Lower leg skin (tissue), 3 donors: ENCODE results near the gene SH3BP1.

ENCODE experiments used
- POLR2A ChIP-seq, 2 donors: fragments of 450-650 bp; IDR thresholded peaks; one replicate each; pipeline ENCODE4 v1.6.1; 2016 to 2017; ENCODE audit warnings: antibody characterized with exemption in 2 of 2, mild to moderate bottlenecking in 1 of 2, moderate library complexity in 1 of 2
- TF ChIP-seq, protein P1 (sequence below), 3 donors: fragments of 450-650 bp; IDR thresholded peaks; one replicate each; pipeline ENCODE4 v1.5.1; 2016; ENCODE audit warnings: antibody characterized with exemption in 3 of 3, mild to moderate bottlenecking in 3 of 3, moderate library complexity in 2 of 3

- TF ChIP-seq, protein P1, sequence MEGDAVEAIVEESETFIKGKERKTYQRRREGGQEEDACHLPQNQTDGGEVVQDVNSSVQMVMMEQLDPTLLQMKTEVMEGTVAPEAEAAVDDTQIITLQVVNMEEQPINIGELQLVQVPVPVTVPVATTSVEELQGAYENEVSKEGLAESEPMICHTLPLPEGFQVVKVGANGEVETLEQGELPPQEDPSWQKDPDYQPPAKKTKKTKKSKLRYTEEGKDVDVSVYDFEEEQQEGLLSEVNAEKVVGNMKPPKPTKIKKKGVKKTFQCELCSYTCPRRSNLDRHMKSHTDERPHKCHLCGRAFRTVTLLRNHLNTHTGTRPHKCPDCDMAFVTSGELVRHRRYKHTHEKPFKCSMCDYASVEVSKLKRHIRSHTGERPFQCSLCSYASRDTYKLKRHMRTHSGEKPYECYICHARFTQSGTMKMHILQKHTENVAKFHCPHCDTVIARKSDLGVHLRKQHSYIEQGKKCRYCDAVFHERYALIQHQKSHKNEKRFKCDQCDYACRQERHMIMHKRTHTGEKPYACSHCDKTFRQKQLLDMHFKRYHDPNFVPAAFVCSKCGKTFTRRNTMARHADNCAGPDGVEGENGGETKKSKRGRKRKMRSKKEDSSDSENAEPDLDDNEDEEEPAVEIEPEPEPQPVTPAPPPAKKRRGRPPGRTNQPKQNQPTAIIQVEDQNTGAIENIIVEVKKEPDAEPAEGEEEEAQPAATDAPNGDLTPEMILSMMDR (IDR thresholded peaks at IDR 0.05): no peak
- no peak for TF ChIP-seq POLR2A (IDR thresholded peaks at IDR 0.05)
Measured at GRCh38 chr22:37678372-37678771, 38.9 kb downstream of the SH3BP1 start.
